G401 (cell line): ENCODE measurements around the gene ENDOG. TPM values are rescaled to one million over a fixed set of nuclear protein-coding genes. Genes with fewer than 3 reads are reported as not detected.
"Not testable (repeated sequence)": the region's sequence is repeated elsewhere in the genome, so short reads cannot be mapped to it uniquely, and the experiment has no call there.

Source experiments
- DNase-seq: peaks from one replicate; pipeline ENCODE4 v3.0.0-alpha.2; 2015; ENCODE audit warnings: low spot score
- in situ Hi-C: cut with HindIII; loops from 2 replicates; pipeline ENCODE4 v1.10.0; 2016; ENCODE audit warnings: low sequenced_read_pairs, mixed read lengths
- total RNA-seq: library from RNA; depleted of rRNA; stranded (reverse); fragments of >200 nt; shearing (Covaris generic); gene quantifications from 2 replicates; pipeline ENCODE4 v1.2.3, GENCODE V29; 2014; rRNA removed

ENDOG gene
- 31.6 and 67.6 TPM in 2 replicates for total RNA-seq

- peak; percentile 96 for DNase-seq
- in situ Hi-C loops: no loop called here
These were observed at the start of gene ENDOG for GRCh38 chr9:128818099-128818838. ENDOG (plus strand) TSS chr9:128818500; CDS start chr9:128818685, 185 bp downstream.

- in situ Hi-C loops: loop anchor here (5.0 kb wide), 1 partner anchor 39 kb away; no protein-coding TSS in a partner anchor
- no peak for DNase-seq
These were observed 49.7 kb upstream of the ENDOG start for GRCh38 chr9:128768606-128769005.

DNA sequence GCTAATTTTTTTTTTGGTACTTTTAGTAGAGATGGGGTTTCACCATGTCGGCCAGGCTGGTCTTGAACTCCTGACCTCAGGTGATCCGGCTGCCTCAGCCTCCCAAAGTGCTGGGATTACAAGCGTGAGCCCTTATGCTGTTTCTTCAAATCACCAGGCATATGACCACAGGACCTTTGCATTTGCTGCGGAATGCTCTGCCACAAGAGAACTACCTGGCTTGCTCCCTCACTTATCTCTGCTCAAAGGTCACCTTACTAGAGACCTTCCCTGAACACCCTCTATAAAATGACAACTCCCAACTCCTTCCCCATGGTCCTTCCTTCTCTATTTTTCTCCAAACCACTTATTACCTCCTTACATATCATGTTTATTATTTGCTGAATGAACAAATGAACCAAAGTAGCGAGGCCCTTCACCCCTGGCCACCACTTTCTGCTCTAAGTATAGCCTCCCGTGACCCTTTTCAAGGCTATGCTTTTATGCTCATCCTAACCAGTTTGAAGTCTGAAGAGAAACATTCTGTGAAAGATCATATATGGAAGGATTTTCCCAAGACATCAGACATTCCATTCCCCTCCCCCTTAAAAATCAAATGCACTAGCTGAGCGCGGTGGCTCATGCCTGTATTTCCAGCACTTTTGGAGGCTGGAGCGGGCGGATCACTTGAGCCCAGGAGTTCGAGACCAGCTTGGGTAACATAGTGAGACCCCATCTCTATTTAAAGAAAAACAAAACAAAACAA lies 47.8 kb upstream of the ENDOG start:
- in situ Hi-C loops: no loop called here
- no peak for DNase-seq

GRCh38 chr9:128771094-128771721 lies 47.1 kb upstream of the ENDOG start:
- in situ Hi-C loops: no loop called here
- peak; percentile 14 for DNase-seq

DNA sequence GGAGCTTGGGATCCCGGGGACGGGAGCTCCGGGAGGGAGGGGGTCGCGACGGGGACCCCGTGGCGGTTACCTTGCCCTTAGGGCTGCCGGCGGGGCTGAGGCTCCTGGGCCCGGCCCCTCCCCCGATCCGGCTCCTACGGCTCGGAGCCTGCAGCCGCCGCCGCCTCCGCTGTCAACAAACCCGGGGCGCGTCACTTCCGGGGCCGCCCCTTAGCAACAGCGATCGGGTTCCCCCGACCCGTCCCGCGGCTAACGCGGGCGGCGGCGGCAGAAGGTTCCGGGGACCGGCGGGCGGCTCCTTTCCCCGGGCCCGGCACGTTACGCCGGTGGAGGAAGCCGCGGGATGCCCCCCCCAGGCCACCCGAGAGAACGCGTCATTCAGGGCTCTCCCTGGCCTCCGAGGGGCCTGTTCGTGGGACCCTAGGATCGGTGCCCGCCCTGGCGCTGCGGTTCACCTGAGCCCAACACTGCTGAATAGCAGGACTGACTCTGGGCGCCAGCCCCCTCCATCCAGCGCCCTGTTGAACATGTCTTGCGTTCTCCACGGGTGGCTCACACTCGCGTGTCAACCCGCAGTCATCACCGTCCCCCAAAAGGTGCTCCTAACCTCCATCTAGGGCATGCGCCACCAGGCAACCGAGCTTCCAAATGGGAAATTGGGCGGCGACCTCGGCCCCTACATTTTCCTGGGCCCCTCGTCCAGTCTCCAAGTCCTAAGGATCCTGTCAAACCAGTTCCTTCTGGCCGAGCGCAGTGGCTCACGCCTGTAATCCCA lies 46.4 kb upstream of the ENDOG start, which contains the start of gene ZER1:
TSS of gene ZER1 (minus strand) at position 183 of the 775 bp plus-strand sequence. CDS start 16,362 bp downstream, outside the sequence.
- in situ Hi-C loops: no loop called here

DNA sequence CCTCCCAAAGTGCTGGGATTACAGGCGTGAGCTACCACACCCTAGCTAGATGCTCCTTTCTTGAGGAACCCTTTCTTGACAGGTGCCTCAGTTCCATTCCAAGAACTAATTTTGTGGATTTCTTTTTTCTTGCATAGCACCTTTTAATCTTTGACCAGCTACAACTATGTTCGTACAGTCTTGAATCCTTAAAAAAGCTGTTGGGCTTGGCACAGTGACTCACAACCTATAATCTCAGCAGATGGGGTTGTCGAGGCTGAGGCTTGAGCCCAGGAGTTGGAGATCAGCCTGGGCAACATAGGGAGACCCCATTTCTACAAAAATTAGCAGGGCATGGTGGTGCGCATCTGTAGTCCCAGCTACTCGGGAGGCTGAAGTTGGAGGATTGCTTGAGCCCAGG lies 45.3 kb upstream of the ENDOG start:
- DNase-seq: no peak
- in situ Hi-C loops: no loop called here

More for the DNA sequence above, 46.4 kb upstream of the ENDOG start, which contains the start of gene ZER1:
- DNase-seq: peak; percentile 92

DNA sequence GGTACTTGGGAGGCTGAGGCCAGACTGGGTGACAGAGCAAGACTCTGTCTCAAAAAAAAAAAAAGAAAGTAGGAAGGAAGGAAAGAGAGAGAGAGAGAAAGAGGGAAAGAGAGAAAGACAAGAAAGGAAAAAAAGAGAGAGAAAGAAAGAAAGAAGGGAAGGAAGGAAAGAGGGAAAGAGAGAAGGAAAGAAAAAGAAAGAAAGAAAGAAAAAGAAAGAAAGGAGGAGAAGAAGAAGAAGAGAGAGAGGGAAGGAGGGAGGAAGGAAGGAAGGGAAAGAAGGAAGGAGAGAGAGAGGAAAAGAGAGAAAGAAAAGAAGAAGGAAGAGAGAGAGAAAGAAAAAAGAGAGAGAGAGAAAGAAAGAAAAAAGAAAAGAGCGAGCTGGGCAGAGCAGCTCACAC lies 43.5 kb upstream of the ENDOG start:
- in situ Hi-C loops: no loop called here
- no peak for DNase-seq

DNA sequence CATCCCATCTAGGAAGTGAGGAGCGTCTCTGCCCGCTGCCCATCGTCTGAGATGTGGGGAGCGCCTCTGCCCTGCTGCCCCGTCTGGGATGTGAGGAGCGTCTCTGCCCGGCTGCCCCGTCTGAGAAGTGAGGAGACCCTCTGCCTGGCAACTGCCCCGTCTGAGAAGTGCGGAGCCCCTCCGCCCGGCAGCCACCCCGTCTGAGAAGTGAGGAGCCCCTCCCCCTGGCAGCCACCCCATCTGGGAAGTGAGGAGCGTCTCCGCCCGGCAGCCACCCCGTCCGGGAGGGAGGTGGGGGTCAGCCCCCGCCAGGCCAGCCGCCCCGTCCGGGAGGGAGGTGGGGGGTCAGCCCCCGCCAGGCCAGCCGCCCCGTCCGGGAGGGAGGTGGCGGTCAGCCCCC lies 38.2 kb upstream of the ENDOG start:
- DNase-seq, in situ Hi-C loops: not testable (repeated sequence)

DNA sequence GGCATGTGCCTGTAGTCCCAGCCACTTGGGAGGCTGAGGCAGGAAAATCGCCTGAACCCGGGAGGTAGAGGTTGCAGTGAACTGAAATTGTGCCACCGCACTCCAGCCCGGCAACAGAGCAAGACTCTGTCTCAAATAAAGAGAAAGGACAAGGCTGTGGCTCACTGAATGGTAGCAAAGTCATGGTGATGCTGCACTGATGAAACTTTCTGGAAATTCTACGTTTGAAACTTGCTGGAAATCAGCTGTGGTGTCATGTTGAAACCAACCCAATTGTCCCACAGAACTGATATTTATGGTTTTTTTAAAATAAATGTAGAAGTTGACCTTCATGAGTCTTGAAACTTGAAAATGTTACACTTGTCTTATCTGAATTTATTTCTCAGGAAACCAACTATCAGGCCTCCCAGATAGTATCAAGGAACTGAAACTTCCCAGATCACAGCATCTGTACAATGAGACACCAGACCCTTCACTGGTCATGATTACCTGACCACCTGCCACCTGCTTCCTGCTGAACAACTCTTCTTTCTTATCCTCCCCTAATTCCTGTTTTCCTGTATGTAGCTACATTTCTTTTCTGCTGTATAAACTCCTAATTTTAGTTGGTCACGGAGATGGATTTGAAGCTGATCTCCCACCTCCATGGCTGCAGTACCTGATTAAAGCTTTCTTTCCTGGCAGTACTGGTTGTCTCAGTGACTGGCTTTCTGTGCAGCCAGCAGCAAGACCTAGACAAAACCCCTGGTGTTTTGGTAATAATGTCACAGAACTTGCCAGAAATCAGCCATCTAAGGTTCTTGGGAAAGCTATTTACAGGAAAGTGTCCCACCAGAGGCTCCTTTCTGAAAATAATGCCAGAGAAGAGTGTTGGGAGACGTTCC lies 36.9 kb upstream of the ENDOG start:
- no peak for DNase-seq
- in situ Hi-C loops: no loop called here

- no peak for DNase-seq
- in situ Hi-C loops: no loop called here
These were observed 35.6 kb upstream of the ENDOG start for GRCh38 chr9:128782669-128783068.

- in situ Hi-C loops: no loop called here
- DNase-seq: no peak
These were observed 32.9 kb upstream of the ENDOG start for GRCh38 chr9:128785427-128785826.

- in situ Hi-C loops: no loop called here
These were observed 31.4 kb upstream of the ENDOG start, which contains the start of gene TBC1D13 for GRCh38 chr9:128786681-128787601. TBC1D13 (plus strand) TSS chr9:128787253; CDS start chr9:128787354, 101 bp downstream.

GRCh38 chr9:128787659-128788058 lies 30.6 kb upstream of the ENDOG start:
- in situ Hi-C loops: no loop called here
- peak; percentile 20 for DNase-seq

More at GRCh38 chr9:128786681-128787601, 31.4 kb upstream of the ENDOG start, which contains the start of gene TBC1D13:
- peak; percentile 88 for DNase-seq

DNA sequence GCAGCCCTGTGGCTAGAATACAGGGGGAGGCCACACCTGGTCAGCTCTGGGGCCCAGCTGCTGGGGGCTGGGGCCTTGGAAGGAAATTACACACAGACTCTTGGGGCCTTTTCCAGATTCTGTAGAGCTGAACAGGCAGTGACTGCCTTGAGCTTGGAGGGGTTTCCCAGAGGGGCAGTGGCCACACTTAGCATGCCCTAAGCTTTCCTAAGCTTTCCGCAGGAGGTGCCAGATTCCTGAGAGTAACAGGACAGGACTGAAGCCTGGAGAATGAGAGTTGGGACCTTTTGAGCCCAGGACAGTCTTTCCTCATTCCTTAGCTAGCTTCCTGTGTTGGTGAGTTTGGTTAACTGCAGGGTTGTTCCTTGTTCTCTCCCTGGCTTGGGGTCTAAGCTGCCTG lies 29.9 kb upstream of the ENDOG start:
- in situ Hi-C loops: no loop called here
- DNase-seq: no peak

GRCh38 chr9:128790536-128790935 lies 27.8 kb upstream of the ENDOG start:
- in situ Hi-C loops: no loop called here
- DNase-seq: no peak

GRCh38 chr9:128792134-128792533 lies 26.2 kb upstream of the ENDOG start:
- no peak for DNase-seq
- in situ Hi-C loops: no loop called here
